K562 (cell line): Measurements from ENCODE around the gene CAMSAP2. TPM values are rescaled to one million over a fixed set of nuclear protein-coding genes. Genes with fewer than 3 reads are reported as not detected.

Experiments
- ATAC-seq: fragments of 200-7000 bp; cut with Tn5 transposase; 3 replicates; pipeline ENCODE4 v1.9.1; 2020; ENCODE audit warnings: moderate library complexity
- BruUV-seq: library from RNA; stranded (reverse); fragments of 400-500 nt; replicated peaks from 2 replicates; lab custom pipeline; 2021; lab: Mats Ljungman, UMichigan
- CTCF ChIA-PET: fragments of 300-600 bp; formaldehyde crosslinking; extraction: SDS; loops from one replicate; lab custom pipeline; 2021; ENCODE audit warnings: low intra/inter-chr PET ratio; lab: Yijun Ruan, JAX
- POLR2A ChIA-PET: fragments of 300-600, 350-650 bp; sonication (Branson Sonifier 250); formaldehyde crosslinking; extraction: SDS; loops from one replicate; lab custom pipeline; 2021; ENCODE audit warnings: antibody characterized with exemption, inconsistent platforms; lab: Yijun Ruan, JAX
- DNase-seq, 4 experiments: peaks; one replicate each; pipeline versions ENCODE4 v3.0.0 to v3.0.0-alpha.2; 2011 to 2018; ENCODE audit warnings: low spot score in 3 of 4, mixed read lengths in 3 of 4; ENCODE audit errors: extremely low read depth in 1 of 4
- FAIRE-seq: peaks from 2 replicates; lab custom pipeline; 2011; peaks lifted over from hg19 to GRCh38; lab: Jason Lieb, UNC
- H2AFZ ChIP-seq: 2 replicates; pipeline ENCODE4 v1.6.0; 2011; ENCODE audit warnings: low read depth, low read length, control low read depth, inconsistent platforms
- H3K27ac ChIP-seq: fragments of 200-600 bp; 3 replicates; pipeline ENCODE4 v1.8.0; 2011; ENCODE audit warnings: low read depth, mild to moderate bottlenecking, control low read depth, inconsistent platforms, low read length, moderate library complexity, mixed read lengths; ENCODE audit errors: extremely low read depth
- H3K27me3 ChIP-seq, 2 experiments: fragments of 300-600 bp in 1 of 2; 2 replicates in 1 of 2; 3 replicates in 1 of 2; pipeline versions ENCODE4 v1.6.0 to v1.8.0; 2011; ENCODE audit warnings: inconsistent platforms in 2 of 2, low read length in 2 of 2, mild to moderate bottlenecking in 1 of 2, mixed read lengths in 1 of 2, moderate library complexity in 1 of 2; ENCODE audit not compliant: control insufficient read depth in 2 of 2, insufficient read depth in 2 of 2
- H3K36me3 ChIP-seq: fragments of 300-600 bp; 3 replicates; pipeline ENCODE4 v1.8.0; 2011; ENCODE audit warnings: mild to moderate bottlenecking, low read length, inconsistent platforms; ENCODE audit not compliant: control insufficient read depth, insufficient read depth
- H3K4me1 ChIP-seq, 2 experiments: fragments of 200-600 bp in 1 of 2; replicated peaks in 1 of 2; 2 replicates in 1 of 2; 3 replicates in 1 of 2; pipeline versions ENCODE4 v1.5.1 to v1.8.0; 2011; ENCODE audit warnings: inconsistent platforms in 2 of 2, low read length in 2 of 2, mild to moderate bottlenecking in 1 of 2, mixed read lengths in 1 of 2, moderate library complexity in 1 of 2; ENCODE audit not compliant: control insufficient read depth in 2 of 2, insufficient read depth in 2 of 2
- H3K4me2 ChIP-seq: 2 replicates; pipeline ENCODE4 v1.6.1; 2011; ENCODE audit warnings: low read length, control low read depth, inconsistent platforms, mixed read lengths; ENCODE audit not compliant: insufficient read depth
- H3K4me3 ChIP-seq: fragments of 200-600 bp; sonication (generic), shearing (Covaris generic); 2 replicates; pipeline ENCODE4 v1.5.1; 2016; ENCODE audit warnings: control low read depth, inconsistent platforms
- H3K79me2 ChIP-seq: fragments of 200-600 bp; 3 replicates; pipeline ENCODE4 v1.8.0; 2011; ENCODE audit warnings: low read length, inconsistent platforms; ENCODE audit not compliant: control insufficient read depth, insufficient read depth
- H3K9ac ChIP-seq, 2 experiments: 2 replicates each; pipeline versions ENCODE4 v1.6.0 to v1.6.1; 2011; ENCODE audit warnings: low read depth in 2 of 2, low read length in 2 of 2, control low read depth in 1 of 2, inconsistent platforms in 1 of 2, mild to moderate bottlenecking in 1 of 2, mixed read lengths in 1 of 2; ENCODE audit not compliant: insufficient read depth in 1 of 2
- H3K9me1 ChIP-seq: one replicate; pipeline ENCODE4 v1.6.0; 2011; ENCODE audit warnings: inconsistent platforms, mild to moderate bottlenecking, low read length, moderate library complexity; ENCODE audit not compliant: control insufficient read depth, insufficient read depth
- H3K9me3 ChIP-seq: replicated peaks from 2 replicates; pipeline ENCODE4 v1.5.1; 2011; ENCODE audit warnings: low read depth, low read length, inconsistent platforms; ENCODE audit not compliant: control insufficient read depth, insufficient read depth
- H4K20me1 ChIP-seq: replicated peaks from 2 replicates; pipeline ENCODE4 v1.6.1; 2011; ENCODE audit warnings: low read length, inconsistent platforms, mixed read lengths; ENCODE audit not compliant: control insufficient read depth, insufficient read depth
- HDAC1 ChIP-seq, 2 experiments: fragments of 450-650 bp; IDR thresholded peaks; 2 replicates each; pipeline ENCODE4 v1.6.1; 2016 to 2017; ENCODE audit warnings: inconsistent platforms in 1 of 2, mild to moderate bottlenecking in 1 of 2, moderate library complexity in 1 of 2
- HDAC6 ChIP-seq: IDR thresholded peaks from 2 replicates; pipeline ENCODE4 v1.6.1; 2012; ENCODE audit warnings: low read depth, mild to moderate bottlenecking, control low read depth, inconsistent platforms, low read length, moderate library complexity
- ZNF143 ChIP-seq: sonication (generic); formaldehyde crosslinking; IDR thresholded peaks from 2 replicates; pipeline ENCODE4 v1.9.0; 2022; ENCODE audit warnings: mild to moderate bottlenecking, missing genetic modification reagents
- ZNF449 ChIP-seq: fragments of 250-450 bp; sonication (Bioruptor Pico); IDR thresholded peaks from 2 replicates; pipeline ENCODE4 v1.8.0; 2022; ENCODE audit warnings: moderate library complexity, mild to moderate bottlenecking, inconsistent platforms
- ZNF79 ChIP-seq: fragments of 250-450 bp; sonication (Bioruptor Pico); IDR thresholded peaks from 2 replicates; pipeline ENCODE4 v1.4.0; 2020; ENCODE audit warnings: low read depth, mild to moderate bottlenecking, moderate library complexity
- WGBS: fragments of 100-300 bp; shearing (Covaris generic); methylation state at CpG from one replicate; pipeline ENCODE4 v1.1.6; 2016; ENCODE audit warnings: low coverage, mixed read lengths; ENCODE audit not compliant: insufficient coverage; ENCODE audit errors: missing lambda C conversion rate; 5-methylcytosine and 5-hydroxymethylcytosine counted together
- in situ Hi-C: fragments of 300-500 bp; cut with MboI; formaldehyde crosslinking; loops from 4 replicates; pipeline ENCODE4 v1.15.0; 2018; ENCODE audit warnings: inconsistent platforms, mixed read lengths
- intact Hi-C: fragments of 100-400 bp; cut with micrococcal nuclease; formaldehyde crosslinking; loops from 2 replicates; pipeline ENCODE4 v1.14.2; 2022
- polyA plus RNA-seq, 8 experiments: library from polyadenylated mRNA; depleted of rRNA in 4 of 8; stranded (reverse) in 5 of 8; unstranded in 3 of 8; fragments of >200 nt; fragmentation: Nextera tagmentation in 2 of 8; fragmentation: Illumina TruSeq in 1 of 8; extraction: Ambion mirVana in 2 of 8; extraction: Trizol in 1 of 8; gene quantifications; 2 replicates each; pipeline versions ENCODE4 v1.2.1 to v1.2.3, GENCODE V29; 2011 to 2014; ENCODE audit warnings: inconsistent platforms in 1 of 8, missing spikeins in 1 of 8
- total RNA-seq, 7 experiments: library from RNA; depleted of rRNA in 6 of 7; stranded (reverse); fragments of >200 nt in 6 of 7; fragmentation: Illumina TruSeq in 2 of 7; extraction: Trizol in 2 of 7; gene quantifications; 2 replicates each; pipeline versions ENCODE4 v1.2.1 to v1.2.3, GENCODE V29; 2011 to 2021; ENCODE audit warnings: low replicate concordance in 1 of 7

Gene CAMSAP2
- total and polyA plus RNA-seq, 9 of the 15 experiments (the other 6 are each of a cell fraction or from before 2014, with no cell fraction given), result 1.4 to 7.5 (median 2.7) TPM

GRCh38 chr1:200895443-200895789 is 156.7 kb downstream of the CAMSAP2 start:
- Histone ChIP-seq H3K4me2 (no peak overlapping the region), H4K20me1 (peaks cover 26% of the 10 kb centered on the region; the same call in 1 of the 2 replicates), H3K36me3 (no peaks in the 10 kb centered on the region), H3K9me3 (no peaks in the 10 kb centered on the region), H3K9ac (no peak overlapping the region)
- WGBS, result 9% methylated on average over 8 of the region's 8 CpGs
- in situ Hi-C loops, result no loop called here
- TF ChIP-seq ZNF143 (no peak), ZNF449 (no peak), HDAC1 (IDR thresholded peaks at IDR 0.05) (no peak), ZNF79 (CRISPR knock-in tag) (no peak), HDAC6 (no peak)
- TF ChIP-seq, all 486 proteins: peak for 0
- peaks cover 59 to 88% of the 10 kb centered on the region in 2 experiments for H3K27me3 ChIP-seq
- ChIA-PET CTCF (no interaction called here), POLR2A (interaction anchor here (0.6 to 1.1 kb wide), 4 partner anchors 10 to 338 kb away, joined by 3 read pairs; no protein-coding TSS in a partner anchor)
- no peaks in the 10 kb centered on the region for H3K79me2 ChIP-seq
- H3K27ac ChIP-seq, result no peak overlapping the region
- no peak overlapping the region for H2AFZ ChIP-seq
- DNase-seq (no peak), FAIRE-seq (no peak), ATAC-seq (no peak)
- no peaks in the 10 kb centered on the region for H3K9me1 ChIP-seq
- no peak overlapping the region for H3K4me3 ChIP-seq
- H3K4me1 ChIP-seq, result peaks cover 0 to 21% of the 10 kb centered on the region in 2 experiments; a peak in 1 of 5 replicates
- BruUV-seq, result no TSS peak
- intact Hi-C loops, result no loop called here
